H1 (cell line): ENCODE results near the gene GRK6. TPM values are rescaled to one million over a fixed set of nuclear protein-coding genes. Genes with fewer than 3 reads are reported as not detected.

ENCODE experiments used
- CTCF ChIA-PET: fragments of 300-600 bp; sonication (Branson Sonifier 250); formaldehyde crosslinking; loops from one replicate; lab custom pipeline; 2021; ENCODE audit not compliant: partially characterized antibody; lab: Charles Lee
- POLR2A ChIA-PET: fragments of 300-600 bp; sonication (Branson Sonifier 250); formaldehyde crosslinking; loops from one replicate; lab custom pipeline; 2021; ENCODE audit warnings: inconsistent platforms; ENCODE audit not compliant: partially characterized antibody; lab: Charles Lee
- DNase-seq, 2 experiments: peaks; one replicate each; pipeline versions ENCODE4 v3.0.0 to v3.0.0-alpha.2; 2010 to 2022; ENCODE audit warnings: low spot score in 2 of 2, low read depth in 1 of 2, mixed read lengths in 1 of 2
- FAIRE-seq: peaks from 2 replicates; lab custom pipeline; 2011; peaks lifted over from hg19 to GRCh38; lab: Jason Lieb, UNC
- H2AFZ ChIP-seq: 2 replicates; pipeline ENCODE4 v1.8.1; 2012; ENCODE audit warnings: low read length, inconsistent platforms
- H2AK5ac ChIP-seq: 2 replicates; pipeline ENCODE4 v1.6.1; 2013; ENCODE audit warnings: low read depth, low read length
- H2BK120ac ChIP-seq: replicated peaks from 2 replicates; pipeline ENCODE3; 2013; ENCODE audit warnings: low read depth, low read length, inconsistent platforms
- H2BK12ac ChIP-seq: 2 replicates; pipeline ENCODE4 v1.6.1; 2013; ENCODE audit warnings: low read depth, low read length
- H2BK15ac ChIP-seq: 2 replicates; pipeline ENCODE4 v1.6.1; 2013; ENCODE audit warnings: low read length
- H2BK20ac ChIP-seq: 2 replicates; pipeline ENCODE4 v1.6.1; 2013; ENCODE audit warnings: low read length
- H2BK5ac ChIP-seq: 2 replicates; pipeline ENCODE4 v1.6.1; 2013; ENCODE audit warnings: low read depth, low read length
- H3K14ac ChIP-seq: 2 replicates; pipeline ENCODE4 v1.6.1; 2013; ENCODE audit warnings: inconsistent platforms; ENCODE audit not compliant: insufficient read length
- H3K18ac ChIP-seq: 2 replicates; pipeline ENCODE4 v1.6.1; 2013; ENCODE audit warnings: low read length; ENCODE audit errors: extremely low read depth
- H3K23ac ChIP-seq: 2 replicates; pipeline ENCODE4 v1.6.1; 2013; ENCODE audit warnings: inconsistent platforms; ENCODE audit not compliant: insufficient read length
- H3K23me2 ChIP-seq: 2 replicates; pipeline ENCODE4 v1.6.1; 2013; ENCODE audit warnings: low read depth, low read length
- H3K27ac ChIP-seq: 2 replicates; pipeline ENCODE4 v1.6.1; 2011; ENCODE audit warnings: low read depth, low read length, inconsistent platforms
- H3K27me3 ChIP-seq, 4 experiments: replicated peaks in 1 of 4; 1 replicate in 1 of 4; 2 replicates in 3 of 4; pipeline versions ENCODE4 v1.6.1 to v1.8.1; 2011 to 2013; ENCODE audit warnings: low read length in 3 of 4, mild to moderate bottlenecking in 3 of 4, inconsistent platforms in 2 of 4, mixed read lengths in 2 of 4, moderate library complexity in 1 of 4; ENCODE audit not compliant: control insufficient read depth in 3 of 4, insufficient read depth in 3 of 4; ENCODE audit errors: extremely low read depth in 1 of 4
- H3K36me3 ChIP-seq, 4 experiments: 2 replicates each; pipeline versions ENCODE4 v1.6.1 to v1.8.1; 2011 to 2013; ENCODE audit warnings: mild to moderate bottlenecking in 4 of 4, low read length in 3 of 4, moderate library complexity in 2 of 4, control low read depth in 1 of 4, inconsistent platforms in 1 of 4; ENCODE audit not compliant: insufficient read depth in 4 of 4, control insufficient read depth in 2 of 4
- H3K4ac ChIP-seq: replicated peaks from 2 replicates; pipeline ENCODE3; 2013; ENCODE audit warnings: low read length, low read depth, mixed read lengths, inconsistent platforms; ENCODE audit not compliant: insufficient read length
- H3K4me1 ChIP-seq, 4 experiments: replicated peaks in 1 of 4; 1 replicate in 1 of 4; 2 replicates in 3 of 4; pipeline versions ENCODE4 v1.6.1 to v1.8.1; 2011 to 2013; ENCODE audit warnings: low read length in 3 of 4, inconsistent platforms in 2 of 4, mixed read lengths in 1 of 4; ENCODE audit not compliant: insufficient read depth in 4 of 4, control insufficient read depth in 3 of 4
- H3K4me2 ChIP-seq, 2 experiments: 2 replicates each; pipeline versions ENCODE4 v1.6.1 to v1.8.1; 2011 to 2013; ENCODE audit warnings: low read depth in 2 of 2, low read length in 2 of 2, control low read depth in 1 of 2, inconsistent platforms in 1 of 2, mild to moderate bottlenecking in 1 of 2; ENCODE audit not compliant: insufficient read depth in 1 of 2
- H3K4me3 ChIP-seq, 4 experiments: fragments of 200-600, 300-600 bp in 1 of 4; sonication (generic), shearing (Covaris generic), sonication (Bioruptor Twin) in 1 of 4; 2 replicates each; pipeline versions ENCODE4 v1.5.1 to v1.8.1; 2011 to 2016; ENCODE audit warnings: low read length in 4 of 4, low read depth in 3 of 4, control low read depth in 2 of 4, inconsistent platforms in 2 of 4, mild to moderate bottlenecking in 2 of 4, mixed read lengths in 1 of 4, moderate library complexity in 1 of 4; ENCODE audit not compliant: insufficient read depth in 2 of 4; ENCODE audit errors: extremely low read depth in 1 of 4
- H3K56ac ChIP-seq: replicated peaks from 2 replicates; pipeline ENCODE3; 2013; ENCODE audit warnings: low read depth, mild to moderate bottlenecking, mixed read lengths, low read length, inconsistent platforms; ENCODE audit not compliant: insufficient read length
- H3K79me1 ChIP-seq: 2 replicates; pipeline ENCODE4 v1.6.1; 2013; ENCODE audit warnings: low read depth, low read length, control low read depth
- H3K79me2 ChIP-seq, 2 experiments: 2 replicates each; pipeline versions ENCODE4 v1.6.1 to v1.8.1; 2012 to 2013; ENCODE audit warnings: low read length in 2 of 2, mild to moderate bottlenecking in 2 of 2, inconsistent platforms in 1 of 2; ENCODE audit not compliant: insufficient read depth in 2 of 2, control insufficient read depth in 1 of 2
- H3K9ac ChIP-seq, 4 experiments: replicated peaks in 1 of 4; 1 replicate in 1 of 4; 2 replicates in 3 of 4; pipeline versions ENCODE4 v1.6.1 to v1.8.1; 2011 to 2013; ENCODE audit warnings: low read depth in 3 of 4, low read length in 3 of 4, control low read depth in 2 of 4, mild to moderate bottlenecking in 2 of 4, moderate library complexity in 2 of 4, inconsistent platforms in 1 of 4; ENCODE audit errors: extremely low read depth in 1 of 4
- H3K9me3 ChIP-seq, 2 experiments: 2 replicates each; pipeline versions ENCODE4 v1.6.1 to v1.8.1; 2012 to 2013; ENCODE audit warnings: mild to moderate bottlenecking in 2 of 2, moderate library complexity in 2 of 2, control low read depth in 1 of 2, inconsistent platforms in 1 of 2, low read depth in 1 of 2, low read length in 1 of 2, mixed read lengths in 1 of 2; ENCODE audit not compliant: insufficient read depth in 2 of 2
- H4K20me1 ChIP-seq, 2 experiments: replicated peaks in 1 of 2; 2 replicates each; pipeline versions ENCODE3 to v1.8.1; 2011 to 2013; ENCODE audit warnings: inconsistent platforms in 2 of 2, low read length in 2 of 2, mild to moderate bottlenecking in 1 of 2; ENCODE audit not compliant: insufficient read depth in 2 of 2, control insufficient read depth in 1 of 2
- H4K5ac ChIP-seq: 2 replicates; pipeline ENCODE4 v1.6.1; 2013; ENCODE audit warnings: low read length, low read depth, mixed read lengths, inconsistent platforms; ENCODE audit not compliant: insufficient read length
- H4K8ac ChIP-seq: 2 replicates; pipeline ENCODE4 v1.8.0; 2013; ENCODE audit warnings: mild to moderate bottlenecking, moderate library complexity, low read length, inconsistent platforms; ENCODE audit not compliant: insufficient read depth; ENCODE audit errors: extremely low read depth
- H4K91ac ChIP-seq: replicated peaks from 2 replicates; pipeline ENCODE3; 2013; ENCODE audit warnings: low read length, mixed read lengths, inconsistent platforms; ENCODE audit not compliant: insufficient read length
- BRCA1 ChIP-seq: IDR thresholded peaks from 2 replicates; pipeline ENCODE4 v1.6.1; 2012; ENCODE audit warnings: low read depth, low read length, improper control_type of control experiment
- EZH2 ChIP-seq: fragments of 200-600 bp; sonication (generic); IDR thresholded peaks from 2 replicates; pipeline ENCODE4 v1.7.1; 2012; ENCODE audit warnings: low read depth, mild to moderate bottlenecking, moderate library complexity, low read length, inconsistent platforms; ENCODE audit not compliant: severe bottlenecking
- HDAC6 ChIP-seq: IDR thresholded peaks from one replicate; pipeline ENCODE4 v1.7.1; 2012; ENCODE audit warnings: low read depth, mild to moderate bottlenecking, inconsistent platforms, low read length, moderate library complexity
- KDM5A ChIP-seq: fragments of 200-600 bp; IDR thresholded peaks from 2 replicates; pipeline ENCODE4 v1.7.1; 2012; ENCODE audit warnings: mild to moderate bottlenecking, low read length, inconsistent platforms, mixed read lengths
- SIX5 ChIP-seq: IDR thresholded peaks from 2 replicates; pipeline ENCODE4 v1.6.1; 2011; ENCODE audit warnings: mild to moderate bottlenecking, low read depth, low read length
- SP1 ChIP-seq: IDR thresholded peaks from 2 replicates; pipeline ENCODE4 v1.6.1; 2011; ENCODE audit warnings: low read depth, low read length
- TAF7 ChIP-seq: optimal IDR thresholded peaks from 2 replicates; pipeline ENCODE3; 2011; ENCODE audit warnings: low read depth, mild to moderate bottlenecking, inconsistent platforms, low read length, moderate library complexity, borderline replicate concordance
- WGBS, 2 experiments: shearing (Covaris generic) in 1 of 2; methylation state at CpG; one replicate each; pipeline versions ENCODE4 v1.1.6 to v1.1.7; 2013 to 2015; ENCODE audit warnings: low lambda C conversion rate in 2 of 2, mixed read lengths in 2 of 2, inconsistent platforms in 1 of 2, low coverage in 1 of 2, missing lambda C conversion rate in 1 of 2; ENCODE audit not compliant: insufficient replicate concordance in 2 of 2, insufficient coverage in 1 of 2, insufficient read length in 1 of 2; ENCODE audit errors: extremely low coverage in 1 of 2, missing lambda C conversion rate in 1 of 2; 5-methylcytosine and 5-hydroxymethylcytosine counted together
- polyA plus RNA-seq, 7 experiments: library from polyadenylated mRNA; depleted of rRNA in 3 of 7; stranded (reverse) in 5 of 7; unstranded in 2 of 7; fragments of >200 nt in 5 of 7; fragments of 200-250 nt in 2 of 7; gene quantifications; 1 replicate in 5 of 7; 2 replicates in 1 of 7; 4 replicates in 1 of 7; pipeline versions ENCODE4 v1.2.1 to v1.2.3, GENCODE V29; 2011 to 2013; ENCODE audit warnings: missing spikeins in 2 of 7, mixed read lengths in 2 of 7
- total RNA-seq: library from RNA; stranded (reverse); fragmentation: NEBNext Ultra II Directional; extraction: Animal tissue kit (Norgen Biotek cat#: 25700); gene quantifications from 2 replicates; pipeline ENCODE4 v1.2.1, GENCODE V29; 2021

GRK6 gene
- total and polyA plus RNA-seq, 2 of the 8 experiments (the other 6 are each of a cell fraction or from before 2014, with no cell fraction given): 31.8 to 57.8 TPM

DNA sequence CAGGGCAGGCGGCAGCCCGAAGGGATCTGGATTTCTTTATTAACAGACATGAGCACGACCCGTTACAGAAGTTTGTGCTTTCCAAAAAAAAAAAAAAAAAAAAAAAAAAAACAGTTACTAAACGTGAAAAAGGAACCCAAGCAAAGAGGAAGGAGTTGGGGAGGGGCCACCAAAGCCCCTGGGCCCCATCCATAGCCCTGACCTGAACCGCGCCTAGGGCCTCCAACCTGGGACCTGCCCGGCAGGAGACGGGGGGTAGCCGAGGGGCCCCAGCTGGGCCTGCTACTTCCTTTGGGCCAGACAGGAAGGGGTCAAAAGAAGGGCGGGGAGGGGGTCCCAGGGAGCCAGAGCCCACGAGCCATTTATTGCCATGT lies 30.1 kb downstream of the GRK6 start:
- H2AK5ac ChIP-seq: no peak overlapping the region
- no peak overlapping the region for H2AFZ ChIP-seq
- no peak overlapping the region for H4K91ac ChIP-seq
- H4K20me1 ChIP-seq: peaks cover 29 to 35% of the 10 kb centered on the region in 2 experiments
- no peak overlapping the region for H3K9ac ChIP-seq
- DNase-seq (no peak), FAIRE-seq (peak; percentile 42)
- peaks cover 0 to 20% (median 10%) of the 10 kb centered on the region in 4 experiments; a peak in 6 of 7 replicates for H3K4me1 ChIP-seq
- no peak overlapping the region for H3K4ac ChIP-seq
- H3K56ac ChIP-seq: no peak overlapping the region
- H3K36me3 ChIP-seq: peaks cover 19 to 42% (median 36%) of the 10 kb centered on the region in 4 experiments
- H3K27me3 ChIP-seq: peaks cover 0 to 9% (median 6%) of the 10 kb centered on the region in 4 experiments; a peak in 2 of 7 replicates
- H2BK5ac ChIP-seq: no peak overlapping the region; the same call in 1 of the 2 replicates
- H3K9me3 ChIP-seq: no peaks in the 10 kb centered on the region
- H2BK15ac ChIP-seq: no peak overlapping the region
- 57% methylated on average over 12 of the region's 12 CpGs; no CpG with 5 or more reads in 1 of the 2 experiments for WGBS, 2 experiments
- H3K79me2 ChIP-seq: no peaks in the 10 kb centered on the region
- H3K23ac ChIP-seq: no peak overlapping the region
- POLR2A ChIA-PET: interaction anchor here (1.3 to 67.5 kb wide), 7 partner anchors 13 to 105 kb away, joined by 3 to 3349 read pairs (median 10); partner anchors contain the start of genes DBN1, DOK3, LMAN2 and PDLIM7
- TF ChIP-seq EZH2 (no peak), KDM5A (no peak), SIX5 (no peak), SP1 (no peak), TAF7 (no peak), BRCA1 (no peak), HDAC6 (no peak)
- no peak overlapping the region for H2BK12ac ChIP-seq
- H4K5ac ChIP-seq: no peak overlapping the region
- H3K18ac ChIP-seq: no peak overlapping the region
- H3K4me2 ChIP-seq: peak overlapping the region in 1 of 2 experiments; percentile 64; a peak in 1 of 4 replicates
- CTCF ChIA-PET: interaction anchor here (1.0 to 23.6 kb wide), 23 partner anchors 9 to 697 kb away, joined by 3 to 430 read pairs (median 6); partner anchors contain the start of genes DBN1, F12, GRK6 and PFN3
- H3K23me2 ChIP-seq: peaks cover 15% of the 10 kb centered on the region; the same call in 1 of the 2 replicates
- H3K14ac ChIP-seq: no peak overlapping the region
- H3K79me1 ChIP-seq: no peaks in the 10 kb centered on the region
- H4K8ac ChIP-seq: no peak overlapping the region
- H3K4me3 ChIP-seq: peak overlapping the region in 1 of 4 experiments; percentile 17; a peak in 1 of 8 replicates
- H2BK20ac ChIP-seq: no peak overlapping the region
- H2BK120ac ChIP-seq: no peak overlapping the region
- H3K27ac ChIP-seq: no peak overlapping the region
